ENCODE measurements around the gene SERPING1.

DNA sequence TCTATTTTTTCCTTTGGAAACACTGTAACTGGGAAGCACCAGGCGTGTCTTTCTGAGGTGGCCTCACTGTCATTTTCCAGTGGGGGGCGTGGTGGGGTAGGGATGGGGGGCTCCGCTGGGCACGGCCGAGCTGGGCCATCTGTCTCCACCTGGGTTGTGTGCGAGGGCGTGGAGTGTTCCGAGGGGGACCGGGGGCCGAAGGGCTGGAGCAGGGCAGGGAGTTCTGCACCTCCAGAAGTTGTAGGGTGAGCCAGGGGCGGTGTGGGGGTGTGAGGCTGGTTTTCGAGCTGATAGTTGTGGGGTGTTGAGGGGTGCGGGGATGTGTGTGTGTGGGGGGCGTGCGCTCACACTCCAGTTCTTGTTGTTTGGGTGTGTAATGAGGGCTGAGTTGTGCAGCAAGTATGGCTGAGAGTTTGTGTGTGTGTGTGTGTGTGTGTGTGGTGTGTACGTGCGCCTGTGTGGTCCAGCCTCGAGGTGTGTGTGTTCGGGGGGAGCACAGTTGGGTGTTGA, 41.4 kb downstream of the SERPING1 start:
- no peak for TF ChIP-seq POLR2AphosphoS5 (IDR thresholded peaks at IDR 0.05)
- TF ChIP-seq, protein P1, sequence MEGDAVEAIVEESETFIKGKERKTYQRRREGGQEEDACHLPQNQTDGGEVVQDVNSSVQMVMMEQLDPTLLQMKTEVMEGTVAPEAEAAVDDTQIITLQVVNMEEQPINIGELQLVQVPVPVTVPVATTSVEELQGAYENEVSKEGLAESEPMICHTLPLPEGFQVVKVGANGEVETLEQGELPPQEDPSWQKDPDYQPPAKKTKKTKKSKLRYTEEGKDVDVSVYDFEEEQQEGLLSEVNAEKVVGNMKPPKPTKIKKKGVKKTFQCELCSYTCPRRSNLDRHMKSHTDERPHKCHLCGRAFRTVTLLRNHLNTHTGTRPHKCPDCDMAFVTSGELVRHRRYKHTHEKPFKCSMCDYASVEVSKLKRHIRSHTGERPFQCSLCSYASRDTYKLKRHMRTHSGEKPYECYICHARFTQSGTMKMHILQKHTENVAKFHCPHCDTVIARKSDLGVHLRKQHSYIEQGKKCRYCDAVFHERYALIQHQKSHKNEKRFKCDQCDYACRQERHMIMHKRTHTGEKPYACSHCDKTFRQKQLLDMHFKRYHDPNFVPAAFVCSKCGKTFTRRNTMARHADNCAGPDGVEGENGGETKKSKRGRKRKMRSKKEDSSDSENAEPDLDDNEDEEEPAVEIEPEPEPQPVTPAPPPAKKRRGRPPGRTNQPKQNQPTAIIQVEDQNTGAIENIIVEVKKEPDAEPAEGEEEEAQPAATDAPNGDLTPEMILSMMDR (IDR thresholded peaks at IDR 0.05) = no peak
- no peak for TF ChIP-seq EP300 (IDR thresholded peaks at IDR 0.05)
